AG09319 (cell line): ENCODE results near the gene PSMD4.

ENCODE experiments used
- DNase-seq: peaks from one replicate; pipeline ENCODE4 v3.0.0-alpha.2; 2010; ENCODE audit warnings: low read depth; ENCODE audit errors: extremely low read depth
- CTCF ChIP-seq: IDR thresholded peaks from 2 replicates; pipeline ENCODE4 v1.5.1; 2011; ENCODE audit warnings: low read depth, mild to moderate bottlenecking, inconsistent platforms, low read length, moderate library complexity

The PSMD4 gene

DNA sequence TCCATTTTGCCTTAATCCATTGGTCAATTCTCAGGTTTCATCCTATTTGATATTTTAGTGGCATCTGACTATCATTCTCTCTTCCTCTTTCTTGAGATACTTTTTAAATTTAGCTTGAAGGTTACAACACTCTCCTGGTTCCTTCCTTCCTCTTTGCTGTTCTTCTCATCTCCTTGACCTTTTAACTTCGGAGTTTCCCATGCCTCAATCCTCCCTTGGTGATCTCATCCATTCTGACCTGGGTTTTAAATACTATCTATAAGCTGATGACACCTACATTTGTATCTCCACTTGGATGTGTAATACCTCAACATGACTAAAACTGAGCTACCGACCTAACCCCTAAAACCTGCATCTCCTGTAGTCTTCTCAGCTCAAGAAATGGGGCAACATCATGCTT lies 22.7 kb downstream of the PSMD4 start:
- no peak for DNase-seq
- no peak for TF ChIP-seq CTCF

DNA sequence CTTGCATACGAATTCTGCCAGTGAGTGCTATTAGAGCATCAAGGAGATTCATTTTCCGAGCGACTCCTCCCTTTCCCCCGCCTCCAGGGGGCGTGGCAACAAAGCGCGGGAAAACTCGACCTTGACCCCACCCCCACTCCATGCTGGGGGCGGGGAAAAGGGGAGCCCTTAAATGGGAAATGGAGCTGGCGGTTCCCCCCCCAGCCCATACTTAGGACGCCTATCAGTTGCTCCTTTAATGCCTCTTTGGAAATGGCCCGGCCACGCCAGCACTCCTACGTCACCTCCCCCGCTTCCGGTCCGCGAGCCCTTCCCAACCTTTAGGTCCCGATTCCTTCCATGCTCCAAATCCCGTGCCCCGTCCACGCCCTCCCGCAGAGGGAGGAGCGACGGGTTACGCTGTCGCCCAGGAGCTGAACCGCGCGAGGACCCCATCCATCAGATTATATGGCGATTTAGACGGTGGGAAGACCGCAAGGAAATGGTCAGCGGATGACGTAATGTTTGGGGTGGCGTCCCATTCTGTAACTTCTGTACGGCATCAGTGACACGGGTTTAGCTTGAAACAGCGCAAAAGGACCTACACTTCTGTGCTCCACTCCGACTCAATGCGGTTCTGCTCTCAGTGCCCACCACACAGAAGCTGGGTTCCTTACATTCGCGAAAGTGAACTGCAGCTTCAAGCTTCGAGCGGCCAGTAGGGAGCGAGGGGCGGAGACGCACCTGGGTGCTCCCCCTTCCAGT lies 26.9 kb downstream of the PSMD4 start:
- no peak; the same call in 1 of the 2 replicates for TF ChIP-seq CTCF
- peak; percentile 96 for DNase-seq

DNA sequence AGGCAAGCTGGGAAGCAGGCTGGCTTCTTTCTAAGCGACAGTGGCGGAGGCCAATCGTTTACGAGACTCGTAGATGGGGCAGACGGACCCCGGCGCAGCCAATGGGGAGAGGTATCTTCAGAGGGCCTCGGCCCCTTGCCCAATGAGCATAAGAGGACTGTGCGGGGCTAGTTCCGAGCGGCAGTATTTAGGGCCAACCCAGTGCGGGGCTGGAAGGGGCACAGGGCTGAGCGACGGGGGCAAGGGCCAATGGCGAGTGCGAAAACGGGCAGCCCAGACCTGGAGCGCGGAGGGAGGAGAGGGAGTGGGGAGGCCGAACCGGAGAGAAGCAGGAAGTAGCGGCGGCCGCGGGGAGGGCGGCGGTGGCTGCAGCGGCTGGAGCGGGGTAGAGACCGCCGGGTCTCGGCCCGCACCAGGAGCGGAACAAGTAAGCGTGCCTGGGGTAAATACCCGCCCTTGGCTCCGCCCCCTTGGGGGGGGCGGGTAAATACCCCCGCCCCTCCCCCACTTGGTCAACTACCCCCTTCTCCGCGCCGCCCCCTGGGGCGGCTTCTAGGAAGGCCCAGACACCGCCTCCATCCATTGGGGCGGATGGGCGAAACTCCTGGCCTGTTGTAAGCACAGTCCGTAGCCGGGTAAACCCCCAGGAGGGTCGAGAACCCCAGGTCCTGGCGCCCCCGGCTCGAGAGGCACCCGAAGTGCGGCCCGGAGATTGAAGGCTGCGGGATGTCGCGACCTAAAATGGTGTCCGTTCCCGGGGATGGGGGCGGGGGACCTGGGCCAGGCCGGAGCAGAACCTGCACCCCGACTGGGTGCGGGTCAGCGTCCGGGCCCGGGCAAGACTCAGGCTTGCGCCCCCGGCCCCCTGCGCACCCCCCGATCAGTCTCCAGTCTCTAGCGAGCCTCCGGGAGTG lies 27.7 kb downstream of the PSMD4 start, which contains the start of gene ZNF687:
Gene ZNF687 (plus strand): TSS at position 331 of the 914 bp plus-strand sequence. CDS start 3,993 bp downstream, outside the sequence.
- TF ChIP-seq CTCF: no peak

DNA sequence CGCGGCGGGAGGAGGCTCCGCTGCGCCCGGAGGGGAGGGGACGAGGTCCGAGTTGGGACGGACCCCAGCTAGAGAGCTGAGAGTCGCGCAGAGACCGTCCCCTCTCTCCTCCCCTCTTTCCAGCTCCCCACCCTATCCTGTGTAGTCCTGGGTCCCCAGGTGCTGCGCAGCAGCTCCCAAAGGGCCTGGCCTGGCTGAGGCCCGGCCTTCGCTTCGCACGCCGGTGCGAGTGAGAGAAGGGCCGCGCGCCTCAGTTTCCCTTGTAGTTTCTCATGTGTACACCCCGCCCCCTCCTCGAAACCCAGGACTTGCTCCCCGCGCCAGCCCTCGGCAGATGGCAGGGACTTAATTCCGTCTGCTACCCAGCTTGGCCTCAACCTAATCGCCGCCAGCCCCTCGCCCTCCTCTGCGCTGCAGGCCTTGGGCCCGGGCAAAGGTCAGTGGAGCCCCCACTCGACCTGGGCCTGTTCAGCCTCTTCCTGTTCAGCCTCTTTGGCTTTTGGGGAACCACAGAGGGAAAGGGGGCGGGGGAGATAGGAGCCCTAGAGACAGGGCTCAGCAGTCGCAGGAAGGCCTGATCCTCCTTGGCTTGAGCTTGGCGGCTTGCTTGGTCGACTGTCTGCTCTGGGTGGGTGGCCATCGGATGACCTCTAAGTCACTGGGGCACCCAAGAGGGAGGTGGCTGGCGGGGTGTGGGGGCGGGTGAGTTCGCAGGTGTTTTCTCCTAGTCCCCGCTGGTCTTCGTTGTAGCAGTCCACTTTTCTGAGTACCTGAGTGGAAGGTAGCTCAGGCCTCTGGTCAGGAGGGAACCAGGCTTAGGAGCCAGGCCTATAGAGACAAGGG lies 28.6 kb downstream of the PSMD4 start:
- no peak for DNase-seq
- no peak for TF ChIP-seq CTCF

More for the DNA sequence above, 27.7 kb downstream of the PSMD4 start, which contains the start of gene ZNF687:
- peak; percentile 100 for DNase-seq

DNA sequence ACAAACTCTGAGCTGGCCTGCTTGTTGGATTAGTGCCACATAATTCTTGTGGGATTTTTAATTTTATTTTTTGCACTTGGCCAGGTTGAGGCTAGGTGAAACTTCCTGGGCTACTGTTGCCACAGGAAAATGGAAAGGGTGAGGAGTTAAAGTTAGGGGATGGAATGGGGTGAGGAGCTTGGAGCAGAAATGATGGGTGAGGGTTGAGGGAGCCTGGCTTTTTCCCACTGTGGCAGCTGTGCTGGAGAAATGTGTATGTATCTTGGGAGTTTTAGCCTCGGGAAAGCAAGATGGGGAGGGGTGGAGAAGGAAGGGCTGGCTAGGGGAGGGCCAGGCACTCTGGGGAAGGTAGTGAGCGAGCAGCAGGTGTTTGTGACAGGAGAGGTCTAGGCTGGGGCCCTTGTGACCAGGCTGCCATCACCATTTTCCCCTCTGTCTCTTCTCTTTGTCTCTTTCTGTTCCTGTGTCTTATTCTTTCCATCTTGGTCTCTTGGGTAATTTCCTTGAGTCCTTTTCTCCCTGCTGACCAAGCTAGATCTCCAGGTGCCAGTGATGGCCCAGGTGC lies 29.6 kb downstream of the PSMD4 start:
- DNase-seq: no peak
- no peak for TF ChIP-seq CTCF

- no peak for DNase-seq
- no peak for TF ChIP-seq CTCF
These were observed 32.2 kb downstream of the PSMD4 start for GRCh38 chr1:151286619-151287340.
